T-helper 1 cell treated with Interleukin-12 subunit alpha and Interleukin-12 subunit beta and Interleukin-4 antibody, amounts not matched to agents 30 μg/mL and 1 μg/mL, for 36 hours (primary cell): ENCODE data around the gene KLHL30.

Experiments used
- H3K27ac Mint-ChIP-seq: one replicate; pipeline ENCODE4 v1.8.0; 2021; ENCODE audit warnings: mild to moderate bottlenecking, mixed read lengths
- H3K27me3 Mint-ChIP-seq: one replicate; pipeline ENCODE4 v1.8.0; 2021; ENCODE audit warnings: low read depth, mixed read lengths
- H3K36me3 Mint-ChIP-seq: one replicate; pipeline ENCODE4 v1.8.0; 2021; ENCODE audit warnings: low read depth, mixed read lengths
- H3K4me1 Mint-ChIP-seq: one replicate; pipeline ENCODE4 v1.8.0; 2021; ENCODE audit warnings: low read depth, mixed read lengths
- H3K4me3 Mint-ChIP-seq: one replicate; pipeline ENCODE4 v1.8.0; 2021; ENCODE audit warnings: mild to moderate bottlenecking, moderate library complexity, mixed read lengths
- H3K9me3 Mint-ChIP-seq: one replicate; pipeline ENCODE4 v1.8.0; 2021; ENCODE audit warnings: mixed read lengths

Gene KLHL30, protein sequence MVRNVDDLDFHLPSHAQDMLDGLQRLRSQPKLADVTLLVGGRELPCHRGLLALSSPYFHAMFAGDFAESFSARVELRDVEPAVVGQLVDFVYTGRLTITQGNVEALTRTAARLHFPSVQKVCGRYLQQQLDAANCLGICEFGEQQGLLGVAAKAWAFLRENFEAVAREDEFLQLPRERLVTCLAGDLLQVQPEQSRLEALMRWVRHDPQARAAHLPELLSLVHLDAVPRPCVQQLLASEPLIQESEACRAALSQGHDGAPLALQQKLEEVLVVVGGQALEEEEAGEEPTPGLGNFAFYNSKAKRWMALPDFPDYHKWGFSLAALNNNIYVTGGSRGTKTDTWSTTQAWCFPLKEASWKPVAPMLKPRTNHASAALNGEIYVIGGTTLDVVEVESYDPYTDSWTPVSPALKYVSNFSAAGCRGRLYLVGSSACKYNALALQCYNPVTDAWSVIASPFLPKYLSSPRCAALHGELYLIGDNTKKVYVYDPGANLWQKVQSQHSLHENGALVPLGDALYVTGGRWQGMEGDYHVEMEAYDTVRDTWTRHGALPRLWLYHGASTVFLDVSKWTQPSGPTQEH

DNA sequence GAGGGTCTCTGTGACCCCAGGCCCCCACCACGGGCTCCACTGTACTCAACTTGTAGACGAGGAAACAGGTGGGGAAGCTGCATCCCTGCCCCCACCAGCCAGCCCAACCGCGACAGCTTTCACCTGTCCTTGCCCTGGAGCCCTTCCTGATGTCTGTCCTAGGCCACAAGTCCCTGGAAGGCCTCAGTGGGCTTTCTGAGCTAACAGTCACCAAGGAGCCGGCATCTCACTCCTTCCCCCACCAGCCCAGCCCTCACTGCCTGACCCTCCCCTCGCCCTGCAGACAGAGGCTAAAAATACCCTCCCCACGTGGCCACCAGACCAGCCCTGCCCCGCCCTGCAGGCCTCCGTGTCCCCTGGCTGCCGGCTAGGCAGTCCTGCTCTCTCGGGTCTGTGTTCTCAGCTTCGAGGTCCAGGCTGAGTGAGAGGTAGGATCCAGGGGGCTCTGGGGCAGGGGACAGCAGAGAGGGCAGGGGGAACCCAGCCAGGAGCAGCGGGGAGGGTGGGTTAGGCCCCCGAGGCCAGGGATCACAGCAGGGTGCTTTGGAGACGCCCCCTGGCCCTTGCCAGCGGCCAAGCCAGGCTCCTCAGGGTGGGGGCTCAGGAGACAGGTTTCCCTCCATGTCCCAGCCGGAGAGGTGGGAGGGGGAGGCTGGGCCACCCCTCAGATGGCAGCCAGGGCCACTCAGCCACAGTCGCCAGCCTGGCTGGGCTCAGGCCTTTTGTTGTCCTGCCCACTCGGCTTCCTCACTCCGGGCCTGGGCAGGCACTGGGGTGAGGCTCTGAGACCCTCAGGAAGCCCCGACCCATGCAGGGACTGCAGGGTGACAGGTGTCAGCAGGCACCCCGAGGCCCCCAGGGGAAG, at the start of gene KLHL30:
Gene KLHL30 (plus strand): TSS at position 338 of the 865 bp plus-strand sequence. CDS start 2,087 bp downstream, outside the sequence.
- Mint-ChIP-seq H3K9me3 (no peaks in the 10 kb centered on the region), H3K27me3 (no peaks in the 10 kb centered on the region), H3K36me3 (no peaks in the 10 kb centered on the region), H3K4me3 (no peak within 1 kb of the TSS), H3K4me1 (no peaks in the 10 kb centered on the region), H3K27ac (no peak within 1 kb of the TSS)

DNA sequence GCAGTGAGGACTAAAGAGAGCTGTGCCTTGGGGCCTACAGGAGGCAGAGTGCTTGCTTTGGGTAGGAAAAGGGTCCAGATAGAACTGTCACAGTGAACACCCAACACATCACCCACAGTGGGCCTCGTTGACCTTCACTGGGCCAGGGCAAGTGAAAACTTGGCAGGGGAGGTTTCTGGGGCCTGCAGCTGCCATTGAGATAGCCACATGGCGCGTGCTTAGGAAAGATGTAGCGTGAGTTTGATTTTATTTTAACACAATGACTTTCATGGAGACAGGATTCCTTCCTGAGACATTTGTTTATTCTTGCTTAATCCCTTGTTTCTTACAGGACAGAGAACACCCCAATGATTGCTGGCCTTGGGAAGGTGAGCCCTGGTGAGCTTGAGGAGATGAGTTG, 47.6 kb upstream of the KLHL30 start:
- Mint-ChIP-seq H3K36me3 (peaks cover 16% of the 10 kb centered on the region), H3K27ac (no peak overlapping the region), H3K27me3 (no peaks in the 10 kb centered on the region), H3K9me3 (no peaks in the 10 kb centered on the region), H3K4me3 (no peak overlapping the region), H3K4me1 (peaks cover 7% of the 10 kb centered on the region)

DNA sequence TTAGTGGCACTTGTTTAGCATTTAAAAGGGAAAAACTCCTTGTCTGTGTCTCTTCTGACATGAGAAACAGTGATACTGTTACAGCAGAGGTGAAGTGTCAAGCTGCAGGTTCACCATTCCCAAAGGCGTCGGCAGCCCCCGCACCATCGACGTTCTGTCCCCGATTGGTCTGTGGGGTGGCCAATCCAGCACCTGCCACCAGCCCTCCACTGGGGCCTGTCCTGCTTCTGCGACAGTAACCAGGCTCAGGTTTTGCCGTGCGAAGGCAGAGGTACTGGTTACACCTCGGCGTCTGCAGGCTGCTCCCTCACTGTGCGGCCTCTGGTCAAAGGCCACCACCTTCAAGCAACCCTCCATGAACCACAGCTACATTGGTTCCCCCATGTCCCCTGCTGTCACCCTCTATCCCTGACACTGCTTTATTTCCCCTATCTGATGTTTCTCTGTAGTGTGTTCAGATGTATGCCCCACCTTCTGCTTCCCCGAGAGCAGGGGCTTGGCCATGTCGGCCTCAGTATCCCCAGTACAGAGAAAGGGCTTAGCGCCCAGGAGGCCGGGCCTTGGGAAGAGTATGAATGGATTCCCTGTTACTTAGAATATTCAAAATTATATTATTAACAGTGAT, 46.9 kb upstream of the KLHL30 start:
- H3K4me1 Mint-ChIP-seq: peaks cover 7% of the 10 kb centered on the region
- no peak overlapping the region for H3K27ac Mint-ChIP-seq
- no peaks in the 10 kb centered on the region for H3K27me3 Mint-ChIP-seq
- H3K36me3 Mint-ChIP-seq: peaks cover 15% of the 10 kb centered on the region
- H3K4me3 Mint-ChIP-seq: no peak overlapping the region
- H3K9me3 Mint-ChIP-seq: no peaks in the 10 kb centered on the region

DNA sequence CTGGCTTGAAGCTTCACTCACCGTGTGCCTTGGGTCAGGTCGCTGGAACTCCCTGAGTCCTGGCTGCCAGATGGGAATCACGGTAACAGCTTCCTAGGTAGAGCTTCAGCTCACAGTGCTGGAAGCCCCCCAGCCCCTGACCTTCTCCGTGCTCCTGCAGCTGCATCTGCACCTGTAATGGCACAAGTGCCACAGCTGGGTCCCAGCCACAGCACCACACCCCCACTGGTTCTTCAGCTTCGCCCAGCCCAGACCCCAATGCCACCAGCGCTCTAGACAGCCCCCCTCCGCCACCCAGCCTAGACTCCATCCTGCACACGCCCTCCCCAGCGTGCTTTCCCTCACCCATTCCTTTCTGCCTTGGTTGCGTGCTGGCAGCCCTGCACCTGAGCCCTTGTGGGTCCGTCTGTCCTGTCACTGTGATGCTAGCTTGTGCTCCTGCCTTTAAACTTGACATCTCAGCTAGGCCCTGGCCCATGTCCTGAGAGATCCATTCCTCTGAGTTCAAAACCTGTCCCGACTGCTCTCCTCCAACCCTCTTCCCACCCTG, 45.9 kb upstream of the KLHL30 start:
- H3K4me1 Mint-ChIP-seq: peaks cover 2% of the 10 kb centered on the region
- H3K27ac Mint-ChIP-seq: peak overlapping the region; percentile 67
- no peak overlapping the region for H3K4me3 Mint-ChIP-seq
- no peaks in the 10 kb centered on the region for H3K9me3 Mint-ChIP-seq
- H3K36me3 Mint-ChIP-seq: peaks cover 15% of the 10 kb centered on the region
- no peaks in the 10 kb centered on the region for H3K27me3 Mint-ChIP-seq

DNA sequence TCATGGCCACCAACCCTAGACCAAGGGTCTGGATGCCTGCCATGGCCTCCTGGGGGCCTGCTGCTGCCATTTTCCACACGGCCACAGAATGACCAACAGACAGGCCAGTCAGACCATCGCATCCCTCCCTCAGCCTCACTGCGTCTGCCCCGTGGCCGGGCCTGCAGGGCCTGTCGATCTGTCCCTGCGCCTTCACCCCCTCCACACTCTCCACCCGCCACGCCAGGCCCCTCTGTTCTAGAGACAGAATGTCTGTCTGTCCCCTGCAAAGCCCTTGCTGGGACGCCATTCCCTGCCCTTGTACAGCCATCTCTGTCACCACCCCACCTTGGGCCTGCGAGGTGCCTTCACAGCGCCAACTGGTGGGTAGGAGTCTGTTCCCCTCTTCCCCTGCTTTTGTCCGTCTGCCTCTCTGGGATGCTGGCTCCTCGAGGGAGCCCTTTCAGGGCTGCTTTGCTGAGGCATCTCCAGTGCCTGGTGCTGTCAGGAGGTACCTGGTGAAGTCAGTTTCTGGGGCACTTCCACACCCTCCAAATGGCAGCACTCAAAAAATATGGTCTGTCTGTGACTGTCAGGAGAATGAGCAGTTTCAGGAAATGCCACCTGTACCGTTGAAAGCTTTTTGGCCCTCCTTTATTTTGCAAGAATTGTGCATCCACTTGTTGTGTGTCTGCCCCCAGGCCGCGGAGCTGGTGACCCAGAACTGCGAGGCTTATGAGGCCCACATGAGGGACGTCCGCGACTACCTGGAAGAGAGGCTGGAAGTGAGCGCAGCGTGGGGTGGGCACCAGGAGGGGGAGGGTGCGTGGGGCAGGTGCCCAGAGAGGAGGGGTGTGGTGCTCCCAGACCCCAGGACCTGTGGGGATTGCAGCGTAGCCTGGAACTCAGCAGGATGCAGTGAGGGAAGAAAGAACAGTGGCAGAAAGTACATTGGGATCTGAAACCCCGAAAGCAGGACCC, 45.0 kb upstream of the KLHL30 start:
- no peaks in the 10 kb centered on the region for H3K9me3 Mint-ChIP-seq
- H3K27ac Mint-ChIP-seq: peak overlapping the region; percentile 26
- peaks cover 15% of the 10 kb centered on the region for H3K36me3 Mint-ChIP-seq

DNA sequence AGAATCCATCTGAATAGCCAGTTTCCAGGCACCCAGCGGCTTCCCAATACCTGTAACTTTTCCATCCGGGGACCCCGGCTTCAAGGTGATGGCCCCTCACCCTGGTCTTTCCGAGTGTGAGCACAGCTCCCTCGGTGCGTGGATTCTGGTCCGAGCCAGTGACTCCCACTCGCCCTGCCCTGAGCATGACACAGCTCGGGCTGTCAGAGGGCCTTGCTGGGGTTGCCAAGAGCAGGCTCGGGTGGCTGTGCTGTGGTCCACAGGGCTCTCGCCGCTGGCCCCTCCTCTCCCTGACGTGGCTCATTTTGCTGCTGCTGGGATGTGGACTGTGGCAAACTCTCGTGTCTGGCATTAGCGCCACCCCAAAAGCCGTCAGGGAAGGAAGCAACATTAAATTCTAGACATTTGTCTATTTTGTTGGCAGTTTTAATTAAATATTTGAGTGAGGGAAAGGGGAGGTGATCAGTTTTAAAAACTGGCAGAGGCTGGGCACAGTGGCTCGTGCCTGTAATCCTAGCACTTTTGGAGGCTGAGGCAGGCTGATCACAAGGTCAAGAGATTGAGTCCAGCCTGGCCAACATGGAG, 43.9 kb upstream of the KLHL30 start:
- Mint-ChIP-seq H3K27ac (no peak overlapping the region), H3K9me3 (no peaks in the 10 kb centered on the region), H3K27me3 (no peaks in the 10 kb centered on the region), H3K36me3 (peaks cover 13% of the 10 kb centered on the region), H3K4me1 (peaks cover 5% of the 10 kb centered on the region), H3K4me3 (no peak overlapping the region)

More for the DNA sequence above, 45.0 kb upstream of the KLHL30 start:
- Mint-ChIP-seq H3K4me1 (peaks cover 2% of the 10 kb centered on the region), H3K27me3 (no peaks in the 10 kb centered on the region), H3K4me3 (no peak overlapping the region)

DNA sequence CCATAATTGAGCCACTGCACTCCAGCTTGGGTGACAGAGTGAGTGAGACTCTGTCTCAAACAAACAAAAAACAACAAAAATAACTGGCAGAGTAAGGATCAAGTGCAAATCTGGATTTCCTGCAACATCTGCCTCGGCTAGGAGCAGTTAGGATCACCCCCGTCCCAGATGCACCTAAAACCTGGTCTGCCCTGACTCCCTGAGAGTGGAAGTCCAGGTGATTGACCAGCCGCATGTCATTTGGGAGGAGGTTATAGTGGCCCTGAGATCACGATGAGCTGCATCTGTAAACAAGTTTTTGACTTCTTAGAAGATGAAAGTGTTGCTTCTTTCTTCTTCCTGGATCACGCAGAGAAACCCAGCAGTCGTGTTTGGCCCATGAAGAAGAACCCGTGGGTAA, 43.3 kb upstream of the KLHL30 start:
- Mint-ChIP-seq H3K36me3 (peaks cover 9% of the 10 kb centered on the region), H3K9me3 (no peaks in the 10 kb centered on the region), H3K27me3 (no peaks in the 10 kb centered on the region), H3K4me1 (peaks cover 5% of the 10 kb centered on the region), H3K27ac (no peak overlapping the region), H3K4me3 (no peak overlapping the region)

DNA sequence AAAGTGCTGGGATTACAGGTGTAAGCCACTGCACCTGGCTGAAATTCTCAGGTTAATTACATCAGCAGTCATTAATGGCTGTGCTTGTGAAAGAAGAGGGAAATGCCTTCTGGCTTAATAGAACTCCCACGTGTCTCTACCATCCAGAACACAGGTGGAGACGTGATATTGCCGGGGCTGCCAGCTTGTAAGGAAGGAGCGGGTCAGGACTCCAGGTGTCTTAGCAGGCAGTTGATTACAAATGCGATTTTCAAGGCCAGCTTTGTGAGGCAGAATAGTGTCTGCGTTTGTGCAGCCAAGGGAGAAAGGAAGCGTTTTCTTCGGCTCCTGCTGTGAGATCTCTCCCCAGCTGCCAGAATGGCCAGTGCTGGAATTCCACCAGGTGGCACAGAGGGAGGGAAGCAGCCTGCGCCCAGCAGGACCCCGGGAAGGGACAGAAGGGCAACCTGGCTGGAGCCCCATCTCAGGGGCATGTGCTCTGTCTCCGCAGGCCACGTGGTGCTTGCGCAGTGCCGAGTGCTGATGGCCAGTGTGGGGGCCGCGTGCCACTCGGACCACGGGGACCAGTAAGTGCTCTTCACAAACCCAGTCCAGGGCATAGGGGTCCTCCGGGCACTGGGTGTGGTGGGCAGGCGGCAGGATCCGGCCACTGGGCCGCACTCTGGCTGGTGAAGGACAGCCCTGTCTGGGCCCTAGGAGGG, 42.0 kb upstream of the KLHL30 start:
- peaks cover 9% of the 10 kb centered on the region for H3K36me3 Mint-ChIP-seq
- no peaks in the 10 kb centered on the region for H3K27me3 Mint-ChIP-seq
- no peak overlapping the region for H3K4me3 Mint-ChIP-seq
- H3K9me3 Mint-ChIP-seq: no peaks in the 10 kb centered on the region
- H3K27ac Mint-ChIP-seq: no peak overlapping the region
- H3K4me1 Mint-ChIP-seq: peaks cover 5% of the 10 kb centered on the region

DNA sequence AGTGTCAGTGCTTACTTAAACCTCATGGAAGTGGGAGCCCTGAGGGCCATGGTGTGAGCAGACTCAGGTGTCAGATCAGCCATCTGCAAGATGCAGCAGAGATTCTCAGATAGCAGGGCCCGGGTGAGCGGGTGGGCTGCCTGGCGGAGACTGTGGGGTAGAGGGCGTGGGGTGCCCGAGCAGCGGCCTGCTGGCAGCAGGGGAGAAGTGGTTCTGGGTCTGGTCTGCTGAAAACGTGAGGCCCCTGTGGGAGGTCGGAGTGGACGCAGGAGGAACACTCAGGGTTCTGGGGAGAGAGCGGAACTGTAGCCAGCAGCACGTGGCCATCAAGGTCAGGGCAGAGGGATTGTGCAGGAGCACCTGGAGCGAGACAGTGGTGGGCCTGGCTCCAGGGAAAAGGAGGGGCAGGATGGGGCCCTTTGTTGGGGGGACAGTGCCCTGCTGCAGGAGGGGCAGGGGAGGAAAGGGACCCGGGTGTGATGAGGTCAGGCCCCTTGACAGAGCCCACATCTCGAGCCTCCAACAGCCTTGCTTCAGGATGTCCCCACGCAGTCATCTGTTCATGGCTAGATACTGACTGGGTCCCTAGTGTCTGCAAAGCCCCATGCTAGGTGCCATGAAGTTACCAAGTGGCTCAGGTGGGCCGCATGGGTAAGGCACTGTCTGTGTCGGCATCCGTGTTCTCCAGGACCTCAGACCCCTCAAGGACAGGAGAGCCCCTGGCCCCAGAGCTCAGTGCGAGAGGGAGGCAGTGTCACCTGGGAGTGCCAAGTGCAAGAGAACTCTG, 41.1 kb upstream of the KLHL30 start:
- Mint-ChIP-seq H3K27me3 (no peaks in the 10 kb centered on the region), H3K4me3 (no peak overlapping the region), H3K36me3 (peaks cover 8% of the 10 kb centered on the region), H3K9me3 (no peaks in the 10 kb centered on the region), H3K4me1 (peaks cover 5% of the 10 kb centered on the region), H3K27ac (no peak overlapping the region)

DNA sequence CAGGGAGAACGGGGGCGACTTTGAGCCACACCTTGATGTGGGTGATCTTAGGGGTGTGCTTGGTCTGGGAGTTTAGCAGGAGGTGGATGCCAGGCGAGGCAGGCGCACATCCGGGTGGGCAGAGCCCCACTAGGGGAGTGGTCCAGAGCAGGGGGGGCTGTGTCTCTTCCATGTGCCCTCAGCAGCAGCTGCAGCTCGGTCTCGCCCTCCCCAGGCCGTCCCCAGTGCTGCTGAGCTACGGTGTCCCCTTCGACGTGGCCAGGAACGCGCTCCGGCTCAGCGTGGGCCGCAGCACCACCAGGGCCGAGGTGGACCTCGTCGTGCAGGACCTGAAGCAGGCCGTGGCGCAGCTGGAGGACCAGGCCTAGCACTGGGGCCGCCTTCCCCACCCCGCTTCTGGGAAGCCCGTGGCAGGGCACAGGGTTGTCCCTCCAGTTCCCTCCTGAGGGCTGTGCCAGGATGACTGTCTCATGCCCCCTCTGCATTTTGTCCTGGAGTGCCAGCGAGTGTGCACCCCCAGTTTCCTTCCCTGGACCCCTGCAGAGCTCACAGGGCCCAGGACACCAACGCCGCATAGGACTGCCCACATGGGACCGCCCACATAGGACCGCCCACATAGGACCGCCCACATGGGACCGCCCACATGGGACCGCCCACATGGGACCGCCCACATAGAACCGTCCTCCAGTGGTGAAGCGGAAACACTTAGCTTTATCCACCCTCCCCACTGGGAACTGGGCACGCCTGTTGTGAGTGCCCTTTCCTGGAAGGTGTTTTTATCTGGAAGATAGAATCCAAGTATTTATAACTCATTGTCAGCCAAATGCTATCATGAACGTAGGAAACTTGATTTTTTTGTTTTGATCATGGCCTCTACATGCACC, 40.2 kb upstream of the KLHL30 start:
- Mint-ChIP-seq H3K36me3 (peaks cover 4% of the 10 kb centered on the region), H3K27me3 (no peaks in the 10 kb centered on the region), H3K9me3 (no peaks in the 10 kb centered on the region), H3K4me3 (no peak overlapping the region), H3K27ac (no peak overlapping the region), H3K4me1 (peaks cover 5% of the 10 kb centered on the region)

DNA sequence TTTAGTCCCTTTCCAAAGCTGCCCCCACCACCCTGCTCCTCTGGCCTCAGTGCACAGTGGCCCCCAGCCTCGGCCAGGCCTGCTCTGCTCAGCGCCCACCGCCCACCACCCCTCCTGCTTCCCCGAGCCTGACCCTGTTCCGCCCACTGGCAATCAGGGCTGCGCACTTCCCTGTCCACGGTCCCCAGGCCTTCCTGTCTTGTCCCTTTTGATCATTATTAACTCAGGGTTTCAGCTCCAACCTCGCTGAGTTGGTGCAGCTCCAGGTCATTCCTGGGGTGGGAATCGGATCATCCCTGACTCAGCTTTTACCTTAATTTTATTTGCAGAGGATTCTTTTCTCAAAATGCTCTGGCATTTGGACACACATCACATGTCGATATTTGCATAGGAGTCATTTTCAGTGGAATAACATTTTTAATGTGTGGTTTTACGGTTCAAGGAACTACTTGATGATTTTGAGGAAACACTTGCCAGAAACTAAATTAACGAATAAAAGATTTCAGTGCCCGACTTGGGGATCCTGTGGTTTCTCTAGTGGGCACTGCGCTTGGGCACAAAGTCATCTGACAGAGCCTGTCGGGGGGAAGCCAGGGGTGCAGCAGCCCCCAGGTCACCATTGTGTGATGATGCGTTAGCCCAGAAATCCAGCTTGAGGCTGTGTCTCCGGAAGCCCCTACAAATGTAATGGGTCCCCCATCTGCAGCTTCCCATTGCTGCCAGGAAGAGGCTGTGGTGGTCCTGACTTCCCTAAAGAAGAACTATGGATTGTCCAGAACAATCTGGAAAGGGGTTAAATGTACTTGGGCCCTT, 39.4 kb upstream of the KLHL30 start:
- peaks cover 4% of the 10 kb centered on the region for H3K36me3 Mint-ChIP-seq
- peaks cover 3% of the 10 kb centered on the region for H3K4me1 Mint-ChIP-seq
- H3K27me3 Mint-ChIP-seq: no peaks in the 10 kb centered on the region
- peak overlapping the region; percentile 26 for H3K27ac Mint-ChIP-seq
- H3K4me3 Mint-ChIP-seq: no peak overlapping the region
- no peaks in the 10 kb centered on the region for H3K9me3 Mint-ChIP-seq
